Fibroblast of skin of left quadriceps (primary cell): ENCODE data around the gene NKX2-3.

Experiments
- DNase-seq, 2 experiments: peaks; one replicate each; pipeline ENCODE4 v3.0.0-alpha.2; 2013; ENCODE audit warnings: low read depth in 2 of 2

NKX2-3 gene

GRCh38 chr10:99526861-99527504 is 5.8 kb upstream of the NKX2-3 start:
- DNase-seq = no peak

GRCh38 chr10:99527526-99528493 is 4.9 kb upstream of the NKX2-3 start:
- no peak for DNase-seq

- DNase-seq = no peak
Observed at GRCh38 chr10:99528494-99529441, 4.0 kb upstream of the NKX2-3 start.

- DNase-seq = no peak
Observed at GRCh38 chr10:99529591-99530107, 3.1 kb upstream of the NKX2-3 start.

GRCh38 chr10:99530108-99531025 is 2.4 kb upstream of the NKX2-3 start:
- no peak for DNase-seq

GRCh38 chr10:99531026-99531695 is 1.6 kb upstream of the NKX2-3 start:
- DNase-seq = no peak

- DNase-seq = no peak
Observed at GRCh38 chr10:99531696-99532593, 797 bp upstream of the NKX2-3 start.

- no peak for DNase-seq
Observed at GRCh38 chr10:99533496-99534449, 1.0 kb downstream of the NKX2-3 start.

- no peak for DNase-seq
Observed at GRCh38 chr10:99534450-99534938, 1.8 kb downstream of the NKX2-3 start.

GRCh38 chr10:99534939-99535763 is 2.4 kb downstream of the NKX2-3 start:
- no peak for DNase-seq

- no peak for DNase-seq
Observed at GRCh38 chr10:99535764-99536337, 3.1 kb downstream of the NKX2-3 start.

GRCh38 chr10:99536338-99537085 is 3.8 kb downstream of the NKX2-3 start:
- DNase-seq = no peak

- DNase-seq = no peak
Observed at GRCh38 chr10:99537086-99537988, 4.6 kb downstream of the NKX2-3 start.
